Ectodermal cell (in vitro differentiated cells): ENCODE data around the gene BTG4.

Experiments
- H3K27ac ChIP-seq: 2 replicates; pipeline ENCODE4 v1.7.0; 2013; ENCODE audit warnings: mild to moderate bottlenecking, low read depth, low read length; ENCODE audit not compliant: insufficient read depth, poor library complexity, severe bottlenecking
- H3K27me3 ChIP-seq: 2 replicates; pipeline ENCODE4 v1.7.0; 2013; ENCODE audit warnings: mild to moderate bottlenecking, low read length; ENCODE audit not compliant: insufficient read depth, control insufficient read depth, poor library complexity, severe bottlenecking
- H3K36me3 ChIP-seq: one replicate; pipeline ENCODE4 v1.7.0; 2013; ENCODE audit warnings: low read length; ENCODE audit not compliant: control insufficient read depth, insufficient read depth
- H3K4me1 ChIP-seq: one replicate; pipeline ENCODE4 v1.7.0; 2013; ENCODE audit warnings: low read length; ENCODE audit not compliant: control insufficient read depth, insufficient read depth
- H3K4me3 ChIP-seq: 2 replicates; pipeline ENCODE4 v1.7.0; 2013; ENCODE audit warnings: low read depth, low read length, control low read depth; ENCODE audit not compliant: insufficient read depth
- H3K9me3 ChIP-seq: 2 replicates; pipeline ENCODE4 v1.7.0; 2013; ENCODE audit warnings: mild to moderate bottlenecking, low read length, moderate library complexity; ENCODE audit not compliant: control insufficient read depth
- WGBS, 2 experiments: methylation state at CpG; one replicate each; pipeline ENCODE4 v1.1.7; 2013; ENCODE audit warnings: missing lambda C conversion rate in 2 of 2; 5-methylcytosine and 5-hydroxymethylcytosine counted together

BTG4 gene

DNA sequence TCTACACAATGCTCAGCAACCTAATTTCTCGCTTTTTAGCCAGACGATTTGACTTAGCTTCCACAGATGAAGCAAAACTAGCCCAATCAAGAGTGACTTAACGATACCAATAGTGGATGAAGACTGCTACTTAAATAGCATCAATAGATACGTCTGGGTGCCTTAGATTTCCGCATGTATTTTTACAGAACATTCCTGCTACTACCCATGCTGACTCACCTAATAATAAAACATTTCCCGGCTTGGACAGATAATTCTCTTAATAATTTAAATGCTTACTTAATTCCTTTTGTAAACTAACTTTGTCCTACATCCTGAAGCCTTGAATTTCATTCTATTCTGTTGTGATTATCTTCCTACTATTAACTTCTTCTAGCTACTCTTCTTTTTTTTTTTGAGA lies 23.1 kb upstream of the BTG4 start:
- Histone ChIP-seq H3K9me3 (no peaks in the 10 kb centered on the region), H3K36me3 (no peaks in the 10 kb centered on the region), H3K4me3 (no peak overlapping the region), H3K4me1 (no peaks in the 10 kb centered on the region), H3K27ac (no peak overlapping the region), H3K27me3 (peaks cover 25% of the 10 kb centered on the region)
- WGBS, 2 experiments, result 91 to 92% methylated on average over 6 of the region's 6 CpGs

DNA sequence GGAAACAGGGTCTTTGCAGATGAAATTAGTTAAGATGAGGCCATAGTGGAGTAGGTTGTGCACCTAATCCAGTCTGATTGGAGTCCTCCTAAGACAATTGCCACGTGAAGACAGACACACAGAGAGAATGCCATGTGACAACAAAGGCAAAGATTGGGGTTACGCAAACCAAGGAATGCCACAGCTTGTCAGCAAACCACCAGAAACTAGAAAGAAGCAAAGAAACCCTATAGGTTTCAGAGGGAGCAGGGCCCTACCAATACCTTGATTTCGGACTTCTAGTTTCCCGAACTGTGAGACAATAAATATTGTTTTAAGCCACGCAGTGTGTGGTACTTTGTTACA lies 20.2 kb upstream of the BTG4 start:
- no peak overlapping the region for H3K4me3 ChIP-seq
- H3K27ac ChIP-seq, result no peak overlapping the region
- H3K4me1 ChIP-seq, result no peaks in the 10 kb centered on the region
- H3K27me3 ChIP-seq, result no peaks in the 10 kb centered on the region
- 85 to 86% methylated on average over 5 of the region's 5 CpGs for WGBS, 2 experiments
- no peaks in the 10 kb centered on the region for H3K36me3 ChIP-seq
- no peaks in the 10 kb centered on the region for H3K9me3 ChIP-seq

DNA sequence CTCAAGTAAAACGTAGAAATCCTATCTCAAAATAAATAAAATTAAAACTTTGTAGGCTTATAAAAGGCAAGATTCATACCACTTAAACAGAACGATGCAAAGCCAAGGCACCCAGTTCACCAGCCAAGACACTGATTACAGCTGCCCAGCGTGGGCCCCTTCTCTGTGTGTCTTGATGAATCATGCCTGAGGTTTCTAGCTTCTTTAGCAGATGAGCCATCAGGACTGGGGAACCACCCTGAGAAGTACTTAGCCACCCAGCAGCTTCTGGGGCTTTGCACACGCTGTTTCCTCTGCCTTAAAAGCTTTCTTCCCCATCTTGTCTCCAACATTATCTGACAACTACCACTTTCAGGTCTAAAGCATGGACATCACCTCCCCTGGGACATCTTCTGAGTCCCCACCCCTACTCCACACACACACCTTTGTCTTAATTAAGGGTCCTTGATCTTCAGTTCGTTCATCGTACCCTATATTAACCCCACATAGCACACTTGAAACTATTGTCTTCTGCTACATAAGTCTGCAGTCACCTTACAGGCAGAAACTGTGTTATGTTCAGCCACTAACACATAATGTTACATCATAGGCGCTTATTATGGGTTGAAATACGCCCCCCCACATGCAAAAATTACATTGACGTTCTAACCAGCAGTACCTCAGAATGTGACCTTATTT lies 19.6 kb upstream of the BTG4 start:
- H3K27ac ChIP-seq, result no peak overlapping the region
- no peak overlapping the region for H3K4me3 ChIP-seq
- H3K27me3 ChIP-seq, result no peaks in the 10 kb centered on the region
- no peaks in the 10 kb centered on the region for H3K36me3 ChIP-seq
- 89% methylated on average over 9 of the region's 9 CpGs for WGBS, 2 experiments
- no peaks in the 10 kb centered on the region for H3K4me1 ChIP-seq
- no peaks in the 10 kb centered on the region for H3K9me3 ChIP-seq

DNA sequence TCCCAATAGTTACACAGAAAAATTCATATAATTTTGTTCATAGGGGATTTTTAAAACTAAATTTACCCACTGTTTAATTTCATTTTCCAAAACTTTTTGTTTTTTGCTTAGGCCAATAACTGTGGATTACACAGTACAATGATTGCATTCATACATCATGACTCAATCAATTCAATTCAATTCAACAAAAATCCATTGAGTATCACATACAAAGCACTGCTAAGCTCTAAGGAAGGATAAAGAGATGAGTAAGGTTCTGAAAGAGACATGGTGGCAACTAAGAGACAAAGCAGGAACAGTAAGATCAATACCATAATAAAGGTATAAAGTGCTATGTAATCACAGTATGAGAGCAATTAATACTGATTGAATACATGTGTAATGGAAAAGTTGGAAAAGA lies 18.9 kb upstream of the BTG4 start:
- Histone ChIP-seq H3K9me3 (no peaks in the 10 kb centered on the region), H3K27me3 (no peaks in the 10 kb centered on the region), H3K27ac (no peak overlapping the region), H3K4me1 (no peaks in the 10 kb centered on the region), H3K4me3 (no peak overlapping the region), H3K36me3 (no peaks in the 10 kb centered on the region)

DNA sequence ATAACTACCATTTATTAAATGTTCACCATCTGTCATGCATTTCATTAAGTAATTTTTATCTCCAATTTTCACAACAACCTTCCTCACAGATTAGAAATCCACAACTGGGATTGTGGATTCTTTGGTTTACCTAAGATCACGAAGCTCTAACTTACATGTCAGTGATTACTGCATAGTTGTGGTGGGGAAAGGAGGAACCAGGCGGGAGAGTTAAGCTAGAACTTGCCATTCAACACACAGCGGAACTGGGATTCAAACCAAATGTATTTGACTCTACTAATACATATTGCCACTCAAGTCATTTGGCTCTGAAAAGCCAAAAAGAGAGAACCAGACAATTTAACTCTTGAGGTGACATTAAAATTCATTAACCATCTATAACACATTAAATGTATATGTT lies 17.9 kb upstream of the BTG4 start:
- Histone ChIP-seq H3K27ac (no peak overlapping the region), H3K36me3 (no peaks in the 10 kb centered on the region), H3K4me3 (no peak overlapping the region), H3K4me1 (no peaks in the 10 kb centered on the region), H3K9me3 (no peaks in the 10 kb centered on the region), H3K27me3 (no peaks in the 10 kb centered on the region)
- 83 to 91% methylated on average over 3 of the region's 3 CpGs for WGBS, 2 experiments

DNA sequence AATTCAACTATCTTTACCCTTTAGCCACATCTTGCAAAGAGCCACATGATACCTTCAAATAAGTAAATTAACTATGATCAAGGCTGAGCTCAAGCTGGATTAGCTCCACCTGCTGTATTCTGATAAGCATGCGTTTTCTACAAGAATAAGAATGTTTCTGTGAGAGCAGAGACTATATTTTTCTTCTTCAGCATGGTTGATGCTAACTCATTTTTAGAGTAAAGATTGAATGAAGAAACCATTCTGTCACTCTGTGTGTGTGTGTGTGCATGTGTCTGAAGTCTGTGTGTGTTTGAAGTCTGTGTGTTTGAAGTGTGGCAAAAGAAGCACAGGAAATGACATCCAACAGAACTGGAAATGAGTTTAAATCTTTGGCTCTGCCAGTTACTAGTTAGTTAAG lies 16.4 kb upstream of the BTG4 start:
- Histone ChIP-seq H3K4me3 (no peak overlapping the region), H3K4me1 (no peaks in the 10 kb centered on the region), H3K36me3 (no peaks in the 10 kb centered on the region), H3K27me3 (no peaks in the 10 kb centered on the region), H3K9me3 (no peaks in the 10 kb centered on the region), H3K27ac (no peak overlapping the region)
- WGBS, 2 experiments, result 81 to 93% methylated on average over 1 of the region's 1 CpG

DNA sequence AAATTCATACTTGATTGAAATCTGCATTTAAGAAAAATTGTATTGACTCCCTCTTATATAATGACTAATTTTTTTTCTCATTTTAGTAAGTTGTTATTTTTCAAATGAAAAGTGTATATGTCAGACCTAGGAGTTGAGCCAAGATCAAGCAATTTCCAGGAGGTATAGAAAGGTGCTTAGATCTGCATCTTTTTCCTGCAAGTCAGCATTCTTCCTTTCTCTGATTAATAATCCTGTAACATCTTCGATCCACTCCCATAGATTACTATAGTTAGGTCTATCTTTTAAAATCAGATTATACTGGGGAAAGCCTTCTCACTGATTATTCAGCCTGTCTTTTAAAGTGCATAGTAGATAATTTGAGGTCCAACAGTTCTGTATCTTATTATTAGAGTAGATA lies 15.1 kb upstream of the BTG4 start:
- no peaks in the 10 kb centered on the region for H3K36me3 ChIP-seq
- H3K9me3 ChIP-seq, result no peaks in the 10 kb centered on the region
- H3K27ac ChIP-seq, result no peak overlapping the region
- no peak overlapping the region for H3K4me3 ChIP-seq
- no peaks in the 10 kb centered on the region for H3K27me3 ChIP-seq
- no peaks in the 10 kb centered on the region for H3K4me1 ChIP-seq
- no CpG with 5 or more reads among the region's 1 CpG for WGBS, 2 experiments

DNA sequence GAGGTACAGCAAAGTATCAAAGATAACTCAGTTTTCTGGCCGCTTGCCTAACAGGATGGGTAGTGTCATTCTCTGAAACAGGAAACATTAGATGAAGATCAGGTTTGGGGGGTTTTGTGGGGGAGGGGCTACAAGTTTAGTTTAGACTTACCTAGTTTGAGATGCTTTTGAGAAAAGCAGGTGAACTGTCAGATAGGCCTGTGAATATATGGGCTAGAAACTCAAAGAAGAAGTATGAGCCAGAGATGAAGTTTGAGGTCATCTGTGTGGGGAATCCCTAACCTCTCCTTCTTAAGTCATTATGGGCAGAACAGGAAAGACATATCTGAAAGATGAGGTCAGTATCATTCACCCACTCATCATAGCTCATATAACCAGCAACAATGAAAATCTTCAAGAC lies 14.3 kb upstream of the BTG4 start:
- H3K9me3 ChIP-seq, result no peaks in the 10 kb centered on the region
- no peak overlapping the region for H3K27ac ChIP-seq
- H3K4me3 ChIP-seq, result no peak overlapping the region
- 91% methylated on average over 1 of the region's 1 CpG for WGBS, 2 experiments
- no peaks in the 10 kb centered on the region for H3K27me3 ChIP-seq
- H3K4me1 ChIP-seq, result no peaks in the 10 kb centered on the region
- no peaks in the 10 kb centered on the region for H3K36me3 ChIP-seq

DNA sequence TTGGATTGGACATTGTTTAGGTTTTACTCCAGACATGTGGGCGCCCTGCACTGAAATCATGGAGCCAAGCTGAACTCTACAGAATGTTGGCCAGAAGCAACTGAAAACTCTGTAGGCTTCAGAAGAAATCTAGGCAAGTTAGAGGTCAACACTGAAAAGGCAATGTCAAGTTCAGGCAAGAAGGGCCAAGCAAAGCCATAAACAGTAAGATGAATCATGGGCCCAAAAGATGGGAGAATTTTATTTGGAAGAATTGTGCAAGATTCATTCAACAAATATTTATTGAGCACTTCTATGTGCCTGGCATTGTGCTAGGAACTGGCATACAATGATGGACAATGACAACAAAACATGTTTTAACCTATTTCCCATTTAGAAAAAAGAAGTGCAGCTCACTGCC lies 13.3 kb upstream of the BTG4 start:
- H3K27ac ChIP-seq, result no peak overlapping the region
- no peaks in the 10 kb centered on the region for H3K36me3 ChIP-seq
- H3K4me3 ChIP-seq, result no peak overlapping the region
- 91 to 95% methylated on average over 1 of the region's 1 CpG for WGBS, 2 experiments
- H3K4me1 ChIP-seq, result no peaks in the 10 kb centered on the region
- no peaks in the 10 kb centered on the region for H3K27me3 ChIP-seq
- H3K9me3 ChIP-seq, result no peaks in the 10 kb centered on the region

DNA sequence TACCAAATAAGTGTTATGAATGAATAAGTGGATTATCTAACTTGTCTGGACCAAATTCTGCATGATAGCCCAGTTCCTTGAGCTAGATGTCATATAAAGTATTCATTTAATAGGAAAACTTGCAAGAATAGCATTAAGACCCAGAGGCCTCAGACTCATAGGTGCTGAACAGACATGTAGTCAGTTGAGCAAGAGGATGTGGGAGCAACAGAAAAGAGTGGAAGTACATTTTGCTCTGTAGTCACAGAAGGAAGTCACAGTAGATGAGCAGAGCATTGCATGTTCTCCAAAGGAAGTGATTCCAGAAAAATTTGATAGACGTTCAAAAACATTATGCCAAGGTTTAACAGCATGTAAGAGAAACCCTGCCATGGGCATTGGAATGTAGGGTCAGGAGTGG lies 11.9 kb upstream of the BTG4 start:
- no peak overlapping the region for H3K27ac ChIP-seq
- 87 to 92% methylated on average over 1 of the region's 1 CpG for WGBS, 2 experiments
- H3K9me3 ChIP-seq, result no peaks in the 10 kb centered on the region
- H3K36me3 ChIP-seq, result no peaks in the 10 kb centered on the region
- no peak overlapping the region for H3K4me3 ChIP-seq
- no peaks in the 10 kb centered on the region for H3K27me3 ChIP-seq
- H3K4me1 ChIP-seq, result no peaks in the 10 kb centered on the region

DNA sequence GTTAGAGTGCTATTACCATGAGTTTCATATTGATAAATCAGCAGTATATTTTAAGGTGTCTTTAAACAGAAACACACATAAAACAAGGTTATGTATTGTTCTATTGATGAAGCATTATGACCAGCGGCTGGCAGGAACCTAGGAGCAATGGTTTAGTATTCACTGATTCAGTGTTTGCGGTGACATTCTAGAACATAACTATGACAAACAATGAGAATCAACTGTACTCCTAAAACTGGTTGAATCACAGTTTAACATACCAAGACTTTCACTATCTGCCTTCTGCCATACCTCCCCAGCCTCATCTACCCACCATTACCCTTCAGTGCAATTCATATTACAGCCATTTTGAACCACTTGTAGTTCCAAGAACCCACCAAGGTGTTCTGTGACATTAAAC lies 11.2 kb upstream of the BTG4 start:
- no peaks in the 10 kb centered on the region for H3K9me3 ChIP-seq
- H3K27ac ChIP-seq, result no peak overlapping the region
- WGBS, 2 experiments, result 90 to 92% methylated on average over 2 of the region's 2 CpGs
- H3K36me3 ChIP-seq, result no peaks in the 10 kb centered on the region
- H3K4me1 ChIP-seq, result no peaks in the 10 kb centered on the region
- H3K27me3 ChIP-seq, result no peaks in the 10 kb centered on the region
- no peak overlapping the region for H3K4me3 ChIP-seq
